K562 (cell line): Measurements from ENCODE around the gene OSBPL3. TPM values are rescaled to one million over a fixed set of nuclear protein-coding genes. Genes with fewer than 3 reads are reported as not detected.

ENCODE experiments used
- ATF7 ChIP-seq: fragments of 450-650 bp; IDR thresholded peaks from 2 replicates; pipeline ENCODE4 v1.7.1; 2014; ENCODE audit warnings: mild to moderate bottlenecking, moderate library complexity
- BRCA1 ChIP-seq, 2 experiments: fragments of 450-650 bp in 1 of 2; sonication (generic) in 1 of 2; formaldehyde crosslinking in 1 of 2; IDR thresholded peaks; 2 replicates each; pipeline versions ENCODE4 v1.5.0 to v1.6.1; 2017 to 2020; ENCODE audit warnings: mild to moderate bottlenecking in 1 of 2, missing genetic modification reagents in 1 of 2
- HDAC2 ChIP-seq: fragments of 450-650 bp; IDR thresholded peaks from 2 replicates; pipeline ENCODE4 v1.6.1; 2016; ENCODE audit warnings: mild to moderate bottlenecking
- JUNB ChIP-seq: fragments of 450-650 bp; formaldehyde crosslinking; conservative IDR thresholded peaks from 2 replicates; pipeline ENCODE4 v1.4.0; 2020; ENCODE audit warnings: mild to moderate bottlenecking
- LEF1 ChIP-seq: fragments of 450-650 bp; IDR thresholded peaks from 2 replicates; pipeline ENCODE4 v1.6.1; 2016; ENCODE audit warnings: mild to moderate bottlenecking
- NBN ChIP-seq: fragments of 450-650 bp; IDR thresholded peaks from 2 replicates; pipeline ENCODE4 v1.6.1; 2016; ENCODE audit warnings: low read depth, mild to moderate bottlenecking
- NCOA6 ChIP-seq: fragments of 450-650 bp; IDR thresholded peaks from 2 replicates; pipeline ENCODE4 v1.6.1; 2017; ENCODE audit warnings: mild to moderate bottlenecking
- NFYB ChIP-seq: IDR thresholded peaks from 2 replicates; pipeline ENCODE4 v1.6.1; 2011; ENCODE audit warnings: mild to moderate bottlenecking, moderate library complexity; ENCODE audit not compliant: insufficient read length; ENCODE audit errors: extremely low read depth
- OTX1 ChIP-seq: fragments of 450-650 bp; formaldehyde crosslinking; IDR thresholded peaks from 2 replicates; pipeline ENCODE4 v1.4.0; 2022; ENCODE audit warnings: mild to moderate bottlenecking
- POLR2A ChIP-seq: fragments of 450-650 bp; conservative IDR thresholded peaks from 2 replicates; pipeline ENCODE4 v1.6.1; 2016
- RBFOX2 ChIP-seq: fragments of 200-400 bp; formaldehyde crosslinking; IDR thresholded peaks from 2 replicates; pipeline ENCODE4 v1.6.1; 2017; ENCODE audit warnings: low read depth, mild to moderate bottlenecking, low read length, moderate library complexity
- XRCC5 ChIP-seq: fragments of 200-400 bp; formaldehyde crosslinking; IDR thresholded peaks from 2 replicates; pipeline ENCODE4 v1.6.1; 2017; ENCODE audit warnings: low read depth, mild to moderate bottlenecking, low read length
- ZFPM2 ChIP-seq: fragments of 250-450 bp; sonication (Bioruptor Pico); IDR thresholded peaks from 2 replicates; pipeline ENCODE4 v1.5.1; 2022; ENCODE audit warnings: mild to moderate bottlenecking
- ZNF444 ChIP-seq: fragments of 250-450 bp; sonication (Bioruptor Pico); IDR thresholded peaks from 2 replicates; pipeline ENCODE4 v1.4.0; 2020; ENCODE audit warnings: mild to moderate bottlenecking, moderate library complexity
- polyA plus RNA-seq, 8 experiments: library from polyadenylated mRNA; depleted of rRNA in 4 of 8; stranded (reverse) in 5 of 8; unstranded in 3 of 8; fragments of >200 nt; fragmentation: Nextera tagmentation in 2 of 8; fragmentation: Illumina TruSeq in 1 of 8; extraction: Ambion mirVana in 2 of 8; extraction: Trizol in 1 of 8; gene quantifications; 2 replicates each; pipeline versions ENCODE4 v1.2.1 to v1.2.3, GENCODE V29; 2011 to 2014; ENCODE audit warnings: inconsistent platforms in 1 of 8, missing spikeins in 1 of 8
- total RNA-seq, 7 experiments: library from RNA; depleted of rRNA in 6 of 7; stranded (reverse); fragments of >200 nt in 6 of 7; fragmentation: Illumina TruSeq in 2 of 7; extraction: Trizol in 2 of 7; gene quantifications; 2 replicates each; pipeline versions ENCODE4 v1.2.1 to v1.2.3, GENCODE V29; 2011 to 2021; ENCODE audit warnings: low replicate concordance in 1 of 7
- TF ChIP-seq, protein P1 (sequence below): fragments of 200-600 bp; sonication (generic); IDR thresholded peaks from one replicate; pipeline ENCODE4 v1.6.1; 2012; ENCODE audit warnings: mild to moderate bottlenecking, low read depth, low read length, inconsistent platforms
- TF ChIP-seq, protein P2 (sequence below): fragments of 450-650 bp; formaldehyde crosslinking; conservative IDR thresholded peaks from 2 replicates; pipeline ENCODE4 v1.4.0; 2022; ENCODE audit warnings: mild to moderate bottlenecking, missing genetic modification characterization
- TF ChIP-seq, protein P3 (sequence below): fragments of 250-450 bp; sonication (Bioruptor Pico); IDR thresholded peaks from 2 replicates; pipeline ENCODE4 v1.8.0; 2021; ENCODE audit warnings: mild to moderate bottlenecking, moderate library complexity

OSBPL3 gene
- total and polyA plus RNA-seq, 9 of the 15 experiments (the other 6 are each of a cell fraction or from before 2014, with no cell fraction given): 4.8 to 37.2 (median 26.5) TPM

DNA sequence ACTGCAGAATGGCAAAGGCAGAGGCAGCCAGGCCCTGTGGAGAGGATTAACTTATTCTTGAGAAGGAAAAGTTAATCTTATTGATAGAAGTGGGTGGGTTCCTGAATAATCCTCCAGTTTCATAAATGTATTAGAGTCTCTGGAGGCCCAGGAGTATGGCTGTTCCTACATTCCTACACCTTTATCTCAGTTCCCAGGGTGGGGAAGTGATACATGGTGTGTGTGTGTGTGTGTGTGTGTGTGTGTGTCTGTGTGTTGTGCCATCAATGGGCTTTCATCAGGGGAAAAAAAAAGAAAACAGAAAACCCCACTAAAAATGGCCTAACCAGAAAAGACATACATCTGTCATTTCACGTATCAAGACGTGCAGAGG lies 200.7 kb downstream of the OSBPL3 start (continued):
- TF ChIP-seq, protein P1, sequence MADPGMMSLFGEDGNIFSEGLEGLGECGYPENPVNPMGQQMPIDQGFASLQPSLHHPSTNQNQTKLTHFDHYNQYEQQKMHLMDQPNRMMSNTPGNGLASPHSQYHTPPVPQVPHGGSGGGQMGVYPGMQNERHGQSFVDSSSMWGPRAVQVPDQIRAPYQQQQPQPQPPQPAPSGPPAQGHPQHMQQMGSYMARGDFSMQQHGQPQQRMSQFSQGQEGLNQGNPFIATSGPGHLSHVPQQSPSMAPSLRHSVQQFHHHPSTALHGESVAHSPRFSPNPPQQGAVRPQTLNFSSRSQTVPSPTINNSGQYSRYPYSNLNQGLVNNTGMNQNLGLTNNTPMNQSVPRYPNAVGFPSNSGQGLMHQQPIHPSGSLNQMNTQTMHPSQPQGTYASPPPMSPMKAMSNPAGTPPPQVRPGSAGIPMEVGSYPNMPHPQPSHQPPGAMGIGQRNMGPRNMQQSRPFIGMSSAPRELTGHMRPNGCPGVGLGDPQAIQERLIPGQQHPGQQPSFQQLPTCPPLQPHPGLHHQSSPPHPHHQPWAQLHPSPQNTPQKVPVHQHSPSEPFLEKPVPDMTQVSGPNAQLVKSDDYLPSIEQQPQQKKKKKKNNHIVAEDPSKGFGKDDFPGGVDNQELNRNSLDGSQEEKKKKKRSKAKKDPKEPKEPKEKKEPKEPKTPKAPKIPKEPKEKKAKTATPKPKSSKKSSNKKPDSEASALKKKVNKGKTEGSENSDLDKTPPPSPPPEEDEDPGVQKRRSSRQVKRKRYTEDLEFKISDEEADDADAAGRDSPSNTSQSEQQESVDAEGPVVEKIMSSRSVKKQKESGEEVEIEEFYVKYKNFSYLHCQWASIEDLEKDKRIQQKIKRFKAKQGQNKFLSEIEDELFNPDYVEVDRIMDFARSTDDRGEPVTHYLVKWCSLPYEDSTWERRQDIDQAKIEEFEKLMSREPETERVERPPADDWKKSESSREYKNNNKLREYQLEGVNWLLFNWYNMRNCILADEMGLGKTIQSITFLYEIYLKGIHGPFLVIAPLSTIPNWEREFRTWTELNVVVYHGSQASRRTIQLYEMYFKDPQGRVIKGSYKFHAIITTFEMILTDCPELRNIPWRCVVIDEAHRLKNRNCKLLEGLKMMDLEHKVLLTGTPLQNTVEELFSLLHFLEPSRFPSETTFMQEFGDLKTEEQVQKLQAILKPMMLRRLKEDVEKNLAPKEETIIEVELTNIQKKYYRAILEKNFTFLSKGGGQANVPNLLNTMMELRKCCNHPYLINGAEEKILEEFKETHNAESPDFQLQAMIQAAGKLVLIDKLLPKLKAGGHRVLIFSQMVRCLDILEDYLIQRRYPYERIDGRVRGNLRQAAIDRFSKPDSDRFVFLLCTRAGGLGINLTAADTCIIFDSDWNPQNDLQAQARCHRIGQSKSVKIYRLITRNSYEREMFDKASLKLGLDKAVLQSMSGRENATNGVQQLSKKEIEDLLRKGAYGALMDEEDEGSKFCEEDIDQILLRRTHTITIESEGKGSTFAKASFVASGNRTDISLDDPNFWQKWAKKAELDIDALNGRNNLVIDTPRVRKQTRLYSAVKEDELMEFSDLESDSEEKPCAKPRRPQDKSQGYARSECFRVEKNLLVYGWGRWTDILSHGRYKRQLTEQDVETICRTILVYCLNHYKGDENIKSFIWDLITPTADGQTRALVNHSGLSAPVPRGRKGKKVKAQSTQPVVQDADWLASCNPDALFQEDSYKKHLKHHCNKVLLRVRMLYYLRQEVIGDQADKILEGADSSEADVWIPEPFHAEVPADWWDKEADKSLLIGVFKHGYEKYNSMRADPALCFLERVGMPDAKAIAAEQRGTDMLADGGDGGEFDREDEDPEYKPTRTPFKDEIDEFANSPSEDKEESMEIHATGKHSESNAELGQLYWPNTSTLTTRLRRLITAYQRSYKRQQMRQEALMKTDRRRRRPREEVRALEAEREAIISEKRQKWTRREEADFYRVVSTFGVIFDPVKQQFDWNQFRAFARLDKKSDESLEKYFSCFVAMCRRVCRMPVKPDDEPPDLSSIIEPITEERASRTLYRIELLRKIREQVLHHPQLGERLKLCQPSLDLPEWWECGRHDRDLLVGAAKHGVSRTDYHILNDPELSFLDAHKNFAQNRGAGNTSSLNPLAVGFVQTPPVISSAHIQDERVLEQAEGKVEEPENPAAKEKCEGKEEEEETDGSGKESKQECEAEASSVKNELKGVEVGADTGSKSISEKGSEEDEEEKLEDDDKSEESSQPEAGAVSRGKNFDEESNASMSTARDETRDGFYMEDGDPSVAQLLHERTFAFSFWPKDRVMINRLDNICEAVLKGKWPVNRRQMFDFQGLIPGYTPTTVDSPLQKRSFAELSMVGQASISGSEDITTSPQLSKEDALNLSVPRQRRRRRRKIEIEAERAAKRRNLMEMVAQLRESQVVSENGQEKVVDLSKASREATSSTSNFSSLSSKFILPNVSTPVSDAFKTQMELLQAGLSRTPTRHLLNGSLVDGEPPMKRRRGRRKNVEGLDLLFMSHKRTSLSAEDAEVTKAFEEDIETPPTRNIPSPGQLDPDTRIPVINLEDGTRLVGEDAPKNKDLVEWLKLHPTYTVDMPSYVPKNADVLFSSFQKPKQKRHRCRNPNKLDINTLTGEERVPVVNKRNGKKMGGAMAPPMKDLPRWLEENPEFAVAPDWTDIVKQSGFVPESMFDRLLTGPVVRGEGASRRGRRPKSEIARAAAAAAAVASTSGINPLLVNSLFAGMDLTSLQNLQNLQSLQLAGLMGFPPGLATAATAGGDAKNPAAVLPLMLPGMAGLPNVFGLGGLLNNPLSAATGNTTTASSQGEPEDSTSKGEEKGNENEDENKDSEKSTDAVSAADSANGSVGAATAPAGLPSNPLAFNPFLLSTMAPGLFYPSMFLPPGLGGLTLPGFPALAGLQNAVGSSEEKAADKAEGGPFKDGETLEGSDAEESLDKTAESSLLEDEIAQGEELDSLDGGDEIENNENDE: no peak
- TF ChIP-seq HDAC2: no peak
- TF ChIP-seq JUNB (CRISPR knock-in tag): no peak
- no peak for TF ChIP-seq RBFOX2
- 0 out of 2 replicates have a peak, but pooled peaks have one; percentile 6 for TF ChIP-seq LEF1
- no peak for TF ChIP-seq POLR2A
- no peak for TF ChIP-seq ZNF444
- TF ChIP-seq NCOA6: no peak
- TF ChIP-seq, protein P2, sequence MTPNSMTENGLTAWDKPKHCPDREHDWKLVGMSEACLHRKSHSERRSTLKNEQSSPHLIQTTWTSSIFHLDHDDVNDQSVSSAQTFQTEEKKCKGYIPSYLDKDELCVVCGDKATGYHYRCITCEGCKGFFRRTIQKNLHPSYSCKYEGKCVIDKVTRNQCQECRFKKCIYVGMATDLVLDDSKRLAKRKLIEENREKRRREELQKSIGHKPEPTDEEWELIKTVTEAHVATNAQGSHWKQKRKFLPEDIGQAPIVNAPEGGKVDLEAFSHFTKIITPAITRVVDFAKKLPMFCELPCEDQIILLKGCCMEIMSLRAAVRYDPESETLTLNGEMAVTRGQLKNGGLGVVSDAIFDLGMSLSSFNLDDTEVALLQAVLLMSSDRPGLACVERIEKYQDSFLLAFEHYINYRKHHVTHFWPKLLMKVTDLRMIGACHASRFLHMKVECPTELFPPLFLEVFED (CRISPR knock-in tag): 0 out of 2 replicates have a peak, but pooled peaks have one; percentile 55
- no peak for TF ChIP-seq NFYB
- TF ChIP-seq NBN: peak; percentile 14; the same call in 1 of the 2 replicates
- TF ChIP-seq ZFPM2 (CRISPR knock-in tag): no peak
- no peak for TF ChIP-seq XRCC5
- TF ChIP-seq, protein P3, sequence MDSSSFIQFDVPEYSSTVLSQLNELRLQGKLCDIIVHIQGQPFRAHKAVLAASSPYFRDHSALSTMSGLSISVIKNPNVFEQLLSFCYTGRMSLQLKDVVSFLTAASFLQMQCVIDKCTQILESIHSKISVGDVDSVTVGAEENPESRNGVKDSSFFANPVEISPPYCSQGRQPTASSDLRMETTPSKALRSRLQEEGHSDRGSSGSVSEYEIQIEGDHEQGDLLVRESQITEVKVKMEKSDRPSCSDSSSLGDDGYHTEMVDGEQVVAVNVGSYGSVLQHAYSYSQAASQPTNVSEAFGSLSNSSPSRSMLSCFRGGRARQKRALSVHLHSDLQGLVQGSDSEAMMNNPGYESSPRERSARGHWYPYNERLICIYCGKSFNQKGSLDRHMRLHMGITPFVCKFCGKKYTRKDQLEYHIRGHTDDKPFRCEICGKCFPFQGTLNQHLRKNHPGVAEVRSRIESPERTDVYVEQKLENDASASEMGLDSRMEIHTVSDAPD: no peak
- peak; percentile 8; the same call in 1 of the 2 replicates for TF ChIP-seq ATF7
- TF ChIP-seq OTX1 (CRISPR knock-in tag): peak; percentile 9; the same call in 1 of the 2 replicates
- TF ChIP-seq BRCA1 (IDR thresholded peaks at IDR 0.05): no peak
- no peak for TF ChIP-seq BRCA1 (CRISPR knock-in tag; IDR thresholded peaks at IDR 0.05)
